AG09309 (cell line): Measurements from ENCODE around the gene KNSTRN.
A peak's percentile ranks its signal among the peaks of the same experiment; 100 is the strongest.

Source experiments
- DNase-seq: peaks from one replicate; pipeline ENCODE4 v3.0.0-alpha.2; 2010; ENCODE audit warnings: low read depth
- H3K4me3 ChIP-seq: 2 replicates; pipeline ENCODE4 v1.5.1; 2011; ENCODE audit warnings: mild to moderate bottlenecking, low read depth, low read length, moderate library complexity; ENCODE audit not compliant: control insufficient read depth
- CTCF ChIP-seq: IDR thresholded peaks from 2 replicates; pipeline ENCODE4 v1.5.1; 2011; ENCODE audit warnings: mild to moderate bottlenecking, low read depth, low read length, inconsistent platforms; ENCODE audit not compliant: insufficient read depth, control insufficient read depth; ENCODE audit errors: missing control alignments

The KNSTRN gene

GRCh38 chr15:40421246-40422157 lies 39.0 kb downstream of the KNSTRN start:
- peak; percentile 97 for TF ChIP-seq CTCF
- no peak for DNase-seq

GRCh38 chr15:40424483-40425115 lies 42.1 kb downstream of the KNSTRN start:
- no peak for DNase-seq
- TF ChIP-seq CTCF = no peak
- H3K4me3 ChIP-seq = no peak overlapping the region

More at GRCh38 chr15:40421246-40422157, 39.0 kb downstream of the KNSTRN start:
- no peak overlapping the region for H3K4me3 ChIP-seq

- DNase-seq = no peak
- TF ChIP-seq CTCF = no peak
- no peak overlapping the region for H3K4me3 ChIP-seq
Observed at GRCh38 chr15:40425681-40426080, 43.2 kb downstream of the KNSTRN start.

- no peak overlapping the region for H3K4me3 ChIP-seq
- no peak for DNase-seq
- TF ChIP-seq CTCF = no peak
Observed at GRCh38 chr15:40427188-40427587, 44.7 kb downstream of the KNSTRN start.

- no peak overlapping the region for H3K4me3 ChIP-seq
- no peak for DNase-seq
- TF ChIP-seq CTCF = no peak
Observed at GRCh38 chr15:40428185-40428584, 45.7 kb downstream of the KNSTRN start.

GRCh38 chr15:40429068-40429710 lies 46.7 kb downstream of the KNSTRN start:
- no peak for DNase-seq
- H3K4me3 ChIP-seq = no peak overlapping the region
- TF ChIP-seq CTCF = no peak
